Urinary bladder (tissue), 4 donors: ENCODE results near the gene DBI. TPM values are rescaled to one million over a fixed set of nuclear protein-coding genes. Genes with fewer than 3 reads are reported as not detected.

Experiments
- DNase-seq: peaks from one replicate; pipeline ENCODE4 v3.0.0-alpha.2; 2015; ENCODE audit errors: extremely low spot score
- H3K27ac ChIP-seq: one replicate; pipeline ENCODE4 v1.5.1; 2013; ENCODE audit warnings: low read depth, mild to moderate bottlenecking, moderate library complexity
- H3K36me3 ChIP-seq: one replicate; pipeline ENCODE4 v1.6.1; 2013; ENCODE audit warnings: mild to moderate bottlenecking, moderate library complexity; ENCODE audit not compliant: insufficient read depth
- H3K4me1 ChIP-seq: one replicate; pipeline ENCODE4 v1.6.1; 2013; ENCODE audit warnings: mild to moderate bottlenecking, moderate library complexity; ENCODE audit not compliant: insufficient read depth
- H3K4me3 ChIP-seq: one replicate; pipeline ENCODE4 v1.5.1; 2013; ENCODE audit warnings: low read depth, low read length
- WGBS: extraction: QIAGEN DNeasy Blood & Tissue Kit; methylation state at CpG from one replicate; pipeline ENCODE4 v1.1.7; 2013; 5-methylcytosine and 5-hydroxymethylcytosine counted together
- polyA plus RNA-seq: library from polyadenylated mRNA; stranded (reverse); fragments of 200-250 nt; gene quantifications from one replicate; pipeline ENCODE4 v1.2.3, GENCODE V29; 2013
- total RNA-seq: library from RNA; depleted of rRNA; stranded (reverse); fragments of >200 nt; gene quantifications from one replicate; pipeline ENCODE4 v1.2.3, GENCODE V29; 2014
- donor health status: healthy with polysubstance abuse.
- donor health status: healthy.

Gene DBI
- total and polyA plus RNA-seq, 2 donors, result 65.6 to 203 TPM

- WGBS, result 93% methylated on average over 2 of the region's 2 CpGs
- H3K4me1 ChIP-seq, result no peaks in the 10 kb centered on the region
- no peak for DNase-seq
- no peak overlapping the region for H3K4me3 ChIP-seq
- peaks cover 2% of the 10 kb centered on the region for H3K36me3 ChIP-seq
- no peak overlapping the region for H3K27ac ChIP-seq
Measured at GRCh38 chr2:119341684-119342083, 25.1 kb upstream of the DBI start.

- no peaks in the 10 kb centered on the region for H3K36me3 ChIP-seq
- WGBS, result 87% methylated on average over 6 of the region's 6 CpGs
- no peaks in the 10 kb centered on the region for H3K4me1 ChIP-seq
- DNase-seq, result no peak
- no peak overlapping the region for H3K4me3 ChIP-seq
- H3K27ac ChIP-seq, result no peak overlapping the region
Measured at GRCh38 chr2:119349289-119349688, 17.5 kb upstream of the DBI start.

DNA sequence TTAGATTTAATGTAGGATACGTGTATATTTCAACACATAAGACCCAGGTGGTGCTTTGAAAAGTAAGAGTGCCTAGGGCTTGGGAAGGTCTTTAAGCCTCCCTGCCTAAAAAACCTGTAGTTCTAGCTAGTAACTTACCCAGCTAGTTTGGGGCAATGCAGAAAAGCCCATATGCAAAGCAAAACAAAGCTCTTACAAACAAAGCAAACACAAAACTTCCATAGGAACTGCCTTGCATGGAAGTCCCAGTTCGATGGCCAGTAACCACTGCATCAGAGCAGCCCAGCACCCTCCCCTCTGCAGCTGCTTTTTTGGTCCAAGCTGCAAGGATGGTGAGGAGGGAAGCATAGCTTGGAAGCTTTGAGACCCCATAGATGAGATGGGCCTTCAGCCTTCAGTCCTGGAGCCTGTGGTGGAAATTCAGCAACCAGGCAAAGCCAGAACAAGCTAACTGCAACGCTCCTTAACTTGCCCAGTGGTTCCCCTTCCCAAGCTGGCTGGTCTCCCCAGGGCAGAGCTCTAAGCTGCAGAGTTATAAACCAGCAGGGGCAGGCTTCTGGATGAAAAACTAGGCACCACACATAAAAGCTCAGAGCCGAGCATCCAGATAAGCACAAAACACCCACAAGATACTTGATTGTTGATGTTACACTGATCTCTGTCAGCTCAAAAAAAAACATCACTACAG lies 16.3 kb upstream of the DBI start:
- WGBS, result 46% methylated on average over 4 of the region's 4 CpGs
- Histone ChIP-seq H3K36me3 (no peaks in the 10 kb centered on the region), H3K4me3 (no peak overlapping the region), H3K4me1 (no peaks in the 10 kb centered on the region), H3K27ac (no peak overlapping the region)
- DNase-seq, result no peak

DNA sequence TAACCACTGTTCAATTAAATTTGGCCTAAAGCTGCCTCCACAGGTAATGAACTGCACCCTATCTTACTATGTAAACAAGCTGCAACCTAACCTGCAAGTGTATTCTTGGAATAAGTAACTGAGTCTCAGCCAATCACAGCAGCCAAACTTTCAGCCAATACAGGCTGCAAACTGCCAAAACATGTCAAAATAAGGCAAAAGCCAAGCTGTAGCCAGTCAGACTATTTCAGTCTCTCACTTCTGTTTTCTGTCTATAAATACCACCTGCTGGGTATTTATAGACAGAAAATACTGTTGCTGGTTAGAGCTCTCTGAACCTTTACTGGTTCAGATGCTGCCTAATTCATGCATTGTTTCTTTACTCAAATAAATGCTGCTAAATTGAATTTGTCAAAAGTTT lies 14.4 kb upstream of the DBI start:
- no peak overlapping the region for H3K27ac ChIP-seq
- no peak for DNase-seq
- H3K4me3 ChIP-seq, result no peak overlapping the region

GRCh38 chr2:119354860-119355259 lies 11.9 kb upstream of the DBI start:
- WGBS, result 84% methylated on average over 1 of the region's 1 CpG
- DNase-seq, result no peak
- Histone ChIP-seq H3K4me3 (no peak overlapping the region), H3K4me1 (no peaks in the 10 kb centered on the region), H3K36me3 (no peaks in the 10 kb centered on the region), H3K27ac (no peak overlapping the region)

More for the DNA sequence above, 14.4 kb upstream of the DBI start:
- H3K36me3 ChIP-seq, result no peaks in the 10 kb centered on the region
- H3K4me1 ChIP-seq, result no peaks in the 10 kb centered on the region

- H3K27ac ChIP-seq, result no peak overlapping the region
- no peak overlapping the region for H3K4me3 ChIP-seq
- no peaks in the 10 kb centered on the region for H3K4me1 ChIP-seq
- 83% methylated on average over 6 of the region's 6 CpGs for WGBS
- DNase-seq, result no peak
- H3K36me3 ChIP-seq, result no peaks in the 10 kb centered on the region
Measured at GRCh38 chr2:119359774-119360173, 7.0 kb upstream of the DBI start.

DNA sequence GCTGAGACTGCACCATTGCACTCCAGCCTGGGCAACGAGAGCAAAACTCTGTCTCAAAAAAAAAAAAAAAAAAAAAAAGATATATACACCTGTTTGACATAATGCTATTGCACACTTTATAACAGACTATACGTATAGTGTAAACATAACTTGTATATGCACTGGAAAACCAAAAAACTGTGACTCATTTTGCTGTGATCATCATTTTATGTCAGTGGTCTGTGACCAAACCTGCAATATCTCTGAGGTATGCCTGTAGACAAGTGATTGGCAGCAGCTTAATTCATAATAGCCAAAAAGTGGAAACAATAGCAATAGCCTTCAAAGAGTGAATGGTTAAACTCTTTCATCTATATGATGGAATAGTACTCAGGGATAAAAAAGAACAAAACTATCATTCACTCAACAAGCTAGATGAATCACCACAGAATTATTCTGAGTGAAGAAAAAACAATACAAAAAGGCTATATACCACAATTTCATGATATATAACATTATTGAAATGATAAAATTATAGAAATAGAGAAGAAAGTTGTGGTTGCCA lies 6.3 kb upstream of the DBI start:
- no peak overlapping the region for H3K27ac ChIP-seq
- H3K4me3 ChIP-seq, result no peak overlapping the region
- 91% methylated on average over 2 of the region's 2 CpGs for WGBS
- DNase-seq, result no peak
- no peaks in the 10 kb centered on the region for H3K4me1 ChIP-seq
- H3K36me3 ChIP-seq, result no peaks in the 10 kb centered on the region

- no peak overlapping the region for H3K4me3 ChIP-seq
- no peak overlapping the region for H3K27ac ChIP-seq
- 94% methylated on average over 6 of the region's 6 CpGs for WGBS
- peaks cover 2% of the 10 kb centered on the region for H3K4me1 ChIP-seq
- no peaks in the 10 kb centered on the region for H3K36me3 ChIP-seq
- no peak for DNase-seq
Measured at GRCh38 chr2:119364798-119365197, 2.0 kb upstream of the DBI start.

DNA sequence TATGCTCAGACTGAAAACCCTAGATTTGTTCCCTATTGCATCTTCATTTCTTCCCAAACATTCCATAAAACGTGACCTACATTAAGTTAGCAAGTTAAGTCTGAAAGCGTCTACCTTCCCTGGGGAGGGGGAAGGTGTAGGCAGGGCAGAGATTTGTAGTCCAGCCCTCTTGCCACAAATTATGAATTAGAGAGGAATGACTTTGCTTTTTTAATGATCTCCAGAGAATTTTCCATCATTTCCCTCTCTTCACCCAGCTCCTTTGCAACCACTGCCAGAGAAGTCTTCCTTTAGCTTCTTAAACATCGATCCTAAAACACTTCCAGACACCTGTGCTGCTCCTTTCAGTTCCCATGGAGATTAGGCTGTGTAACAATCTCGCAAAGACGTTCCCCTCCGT lies 1.3 kb upstream of the DBI start:
- peaks cover 2% of the 10 kb centered on the region for H3K4me1 ChIP-seq
- 46% methylated on average over 6 of the region's 6 CpGs for WGBS

GRCh38 chr2:119366161-119366648 lies 572 bp upstream of the DBI start:
- peak overlapping the region; percentile 75 for H3K27ac ChIP-seq
- no peak for DNase-seq
- no peaks in the 10 kb centered on the region for H3K36me3 ChIP-seq
- peak overlapping the region; percentile 77 for H3K4me3 ChIP-seq
- WGBS, result 1% methylated on average over 17 of the region's 17 CpGs
- H3K4me1 ChIP-seq, result peaks cover 2% of the 10 kb centered on the region

More for the DNA sequence above, 1.3 kb upstream of the DBI start:
- H3K36me3 ChIP-seq, result no peaks in the 10 kb centered on the region
- H3K27ac ChIP-seq, result peak overlapping the region; percentile 15
- H3K4me3 ChIP-seq, result peak overlapping the region; percentile 77
- DNase-seq, result no peak

DNA sequence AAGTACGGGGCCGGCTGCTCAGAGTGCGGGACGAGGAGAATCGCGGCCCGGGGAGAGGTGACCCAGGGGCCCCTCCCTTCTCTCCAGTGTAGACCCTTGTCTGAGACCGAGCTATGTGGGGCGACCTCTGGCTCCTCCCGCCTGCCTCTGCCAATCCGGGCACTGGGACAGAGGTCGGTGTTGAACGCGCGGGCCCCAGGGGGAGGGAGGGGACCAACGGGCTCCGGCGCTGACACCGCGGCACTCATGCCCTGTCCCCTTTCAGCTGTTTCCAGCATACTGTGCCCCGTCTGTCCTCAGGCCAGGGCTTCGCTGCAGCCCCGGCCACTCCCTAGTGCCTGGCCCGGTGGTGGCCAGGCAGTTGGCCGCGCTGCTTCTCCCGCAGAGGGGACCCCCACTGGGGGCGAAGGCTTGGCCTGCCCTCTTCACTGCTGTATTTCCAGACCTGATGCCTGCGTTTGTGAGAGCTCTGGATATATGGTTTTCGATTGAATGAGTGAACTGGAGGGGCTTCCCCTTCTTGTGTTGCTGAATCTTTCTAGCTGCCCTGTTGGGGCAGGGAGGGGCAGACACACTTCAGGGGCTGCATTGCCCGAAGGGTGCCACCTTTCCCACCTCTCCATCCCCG lies 809 bp downstream of the DBI start:
- DNase-seq, result no peak
- peak overlapping the region; percentile 77 for H3K4me3 ChIP-seq
- WGBS, result 7% methylated on average over 32 of the region's 32 CpGs

DNA sequence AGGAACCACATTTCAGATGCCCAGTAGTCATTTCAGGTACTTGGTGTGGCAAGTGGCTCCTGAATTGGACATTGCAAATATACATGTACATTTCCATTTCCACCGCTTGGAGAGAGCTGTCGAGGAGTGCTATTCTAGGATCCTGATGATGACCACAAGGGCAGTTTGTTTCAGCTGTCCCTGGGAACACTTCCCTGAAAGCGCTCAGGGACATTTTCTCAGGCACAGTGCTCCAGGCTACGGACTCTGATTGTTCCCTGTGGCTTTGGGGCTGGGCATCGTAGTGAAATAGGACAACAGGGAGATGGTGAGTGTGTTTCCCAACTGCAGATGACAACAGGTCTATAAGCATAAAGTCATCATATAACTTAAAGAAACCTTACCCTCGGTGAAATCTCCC lies 3.1 kb downstream of the DBI start:
- Histone ChIP-seq H3K4me1 (peaks cover 2% of the 10 kb centered on the region), H3K27ac (no peak overlapping the region), H3K36me3 (peaks cover 7% of the 10 kb centered on the region), H3K4me3 (no peak overlapping the region)
- DNase-seq, result no peak
- 96% methylated on average over 6 of the region's 6 CpGs for WGBS

More for the DNA sequence above, 809 bp downstream of the DBI start:
- peaks cover 2% of the 10 kb centered on the region for H3K4me1 ChIP-seq
- no peak overlapping the region for H3K27ac ChIP-seq
- H3K36me3 ChIP-seq, result peaks cover 3% of the 10 kb centered on the region

DNA sequence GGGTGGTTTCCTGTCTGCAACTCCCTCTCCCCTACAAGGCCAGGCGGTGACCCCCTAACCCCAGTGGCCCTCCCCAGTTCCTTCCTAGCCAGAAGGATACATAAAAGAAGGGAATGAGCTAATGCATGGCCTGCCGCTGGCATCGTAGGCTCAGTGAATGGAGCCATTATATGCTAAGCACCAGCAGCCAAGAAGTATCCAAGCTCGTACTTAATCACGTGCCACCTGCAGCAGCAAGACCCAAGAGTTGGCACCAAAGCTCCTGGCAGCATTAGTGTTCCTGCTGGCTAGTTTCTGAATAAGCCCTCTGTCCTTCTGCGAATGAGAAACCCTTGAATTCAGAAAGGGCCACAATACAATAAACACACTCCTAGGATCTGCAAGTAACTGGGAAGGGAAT lies 4.3 kb downstream of the DBI start:
- H3K4me3 ChIP-seq, result no peak overlapping the region
- no peak for DNase-seq
- peaks cover 2% of the 10 kb centered on the region for H3K4me1 ChIP-seq
- no peak overlapping the region for H3K27ac ChIP-seq
- WGBS, result 93% methylated on average over 6 of the region's 6 CpGs
- peaks cover 7% of the 10 kb centered on the region for H3K36me3 ChIP-seq
